Hepatic stellate cell (primary cell): ENCODE measurements around the gene PRSS12.
A peak's percentile ranks its signal among the peaks of the same experiment; 100 is the strongest.
"Not testable (repeated sequence)": the region's sequence is repeated elsewhere in the genome, so short reads cannot be mapped to it uniquely, and the experiment has no call there.

ENCODE experiments used
- DNase-seq: peaks from one replicate; pipeline ENCODE4 v3.0.0; 2011; ENCODE audit warnings: low spot score

Gene PRSS12

DNA sequence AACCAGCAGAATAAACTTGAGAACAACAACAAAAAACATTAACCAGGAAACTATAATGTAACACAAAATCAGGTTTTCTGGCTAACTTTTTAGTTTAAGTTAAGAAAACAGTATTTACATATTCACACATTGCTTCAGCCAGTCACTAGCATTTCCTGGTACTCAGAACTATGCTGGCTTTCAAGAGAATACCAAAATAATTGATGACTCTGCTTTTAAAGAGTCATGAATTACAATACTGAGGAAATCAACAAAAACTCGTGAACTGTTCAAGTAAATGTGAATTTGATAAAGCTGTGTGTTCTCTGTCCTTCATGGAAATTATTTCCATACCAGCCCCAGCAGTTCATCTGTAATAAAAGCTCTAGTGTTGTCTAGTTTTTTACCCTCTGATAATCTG lies 27.4 kb downstream of the PRSS12 start:
- DNase-seq, result no peak

DNA sequence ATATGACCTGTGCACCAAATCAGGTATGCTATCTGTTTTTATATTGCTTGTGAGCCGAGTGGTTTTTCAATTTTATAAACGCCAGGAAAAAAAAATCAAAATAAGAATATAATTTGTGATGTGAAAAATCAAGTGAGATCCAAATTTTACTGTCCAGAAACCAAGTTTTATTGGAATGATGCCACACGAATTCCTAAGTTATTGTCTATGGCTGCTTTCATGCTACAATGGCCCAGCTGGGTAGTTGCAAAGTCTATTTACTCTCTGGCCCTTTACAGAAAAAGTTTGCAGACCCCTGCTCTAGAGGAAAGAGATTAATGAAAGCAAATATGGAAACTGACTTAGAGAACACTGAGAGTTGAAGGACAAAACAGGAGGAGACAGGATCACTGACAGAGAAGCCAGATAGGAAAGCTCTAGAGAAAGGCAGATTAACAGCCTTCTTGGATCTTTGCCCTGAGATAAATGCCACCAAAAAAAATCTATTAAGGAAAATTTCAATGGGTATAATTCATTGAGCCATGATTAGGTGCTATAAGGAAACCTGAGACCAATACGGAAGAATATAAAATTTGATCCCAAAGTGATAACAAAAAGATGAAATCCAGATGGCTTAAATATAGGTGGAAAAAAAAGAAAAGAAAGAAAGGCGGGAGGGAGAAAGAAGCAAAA lies 29.8 kb downstream of the PRSS12 start:
- no peak for DNase-seq

- DNase-seq, result no peak
Measured at GRCh38 chr4:118318931-118319330, 33.9 kb downstream of the PRSS12 start.

- DNase-seq, result no peak
Measured at GRCh38 chr4:118317691-118318090, 35.1 kb downstream of the PRSS12 start.

DNA sequence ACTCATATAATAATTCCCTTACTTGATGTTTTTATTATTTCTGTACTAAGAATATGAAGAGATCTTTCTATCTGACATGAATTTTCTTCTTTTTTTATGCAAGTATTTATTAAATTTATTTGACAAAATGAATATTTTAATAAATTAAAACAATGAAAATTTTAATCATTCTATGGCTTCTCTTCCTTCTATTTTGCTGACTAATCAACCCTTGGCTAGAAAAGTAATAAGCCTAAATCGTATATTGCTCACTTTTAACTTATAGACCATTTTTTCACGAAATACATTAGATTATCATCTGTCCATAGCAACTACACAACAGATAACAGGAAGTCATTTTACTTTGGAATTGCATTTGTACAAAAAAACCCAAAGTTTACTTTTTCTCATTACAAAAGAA lies 38.6 kb downstream of the PRSS12 start:
- no peak for DNase-seq

DNA sequence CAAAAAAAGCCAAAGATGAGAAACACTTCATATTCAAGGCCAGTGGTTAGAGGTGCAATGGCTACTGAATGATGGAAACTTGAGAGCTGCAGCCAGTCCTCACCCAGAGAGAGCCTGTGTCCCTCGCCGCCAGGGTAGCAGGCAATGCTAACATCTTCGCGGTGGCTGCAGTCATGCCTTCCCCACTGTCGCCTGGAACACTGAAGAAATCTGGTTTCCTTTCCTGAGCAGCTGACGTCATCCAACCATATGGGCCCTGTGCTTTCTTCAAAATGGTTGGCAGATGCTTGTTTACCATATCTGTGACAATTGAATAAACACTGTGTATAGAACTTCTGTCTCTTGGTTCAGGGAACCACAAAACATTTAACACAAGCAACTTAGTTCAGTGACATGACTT lies 39.7 kb downstream of the PRSS12 start:
- no peak for DNase-seq

DNA sequence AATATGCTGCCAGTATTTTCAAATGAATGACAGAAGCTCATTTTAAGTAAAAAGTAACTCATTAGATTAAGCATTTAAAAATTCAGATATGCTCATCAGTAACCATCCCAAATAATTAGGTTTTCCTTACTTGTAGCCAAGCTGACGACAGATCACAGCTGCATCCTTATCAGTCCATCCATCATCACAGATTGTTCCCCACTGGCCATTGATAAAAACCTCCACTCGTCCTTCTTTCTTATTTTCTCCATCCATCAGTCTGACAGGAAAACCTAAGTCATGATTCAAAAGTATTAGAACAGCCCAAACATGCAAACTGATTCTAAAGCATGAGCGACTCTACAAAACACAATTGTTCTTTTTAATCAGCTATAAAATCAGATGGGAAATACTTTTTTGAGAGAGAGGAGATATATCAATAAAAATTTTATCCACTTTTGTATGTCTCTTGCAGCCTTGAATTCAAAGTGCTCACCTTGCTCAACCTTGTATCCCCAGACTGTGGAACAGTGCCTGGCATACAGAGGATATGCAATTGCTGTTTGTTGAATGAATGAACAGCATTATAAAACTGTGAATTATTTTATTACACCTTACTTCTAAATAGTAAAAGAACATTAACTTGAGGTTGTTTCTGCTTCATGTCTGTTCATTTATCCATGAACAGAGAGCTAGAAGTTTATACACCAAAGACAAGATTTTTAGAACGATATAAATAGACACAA lies 44.3 kb downstream of the PRSS12 start:
- no peak for DNase-seq

DNA sequence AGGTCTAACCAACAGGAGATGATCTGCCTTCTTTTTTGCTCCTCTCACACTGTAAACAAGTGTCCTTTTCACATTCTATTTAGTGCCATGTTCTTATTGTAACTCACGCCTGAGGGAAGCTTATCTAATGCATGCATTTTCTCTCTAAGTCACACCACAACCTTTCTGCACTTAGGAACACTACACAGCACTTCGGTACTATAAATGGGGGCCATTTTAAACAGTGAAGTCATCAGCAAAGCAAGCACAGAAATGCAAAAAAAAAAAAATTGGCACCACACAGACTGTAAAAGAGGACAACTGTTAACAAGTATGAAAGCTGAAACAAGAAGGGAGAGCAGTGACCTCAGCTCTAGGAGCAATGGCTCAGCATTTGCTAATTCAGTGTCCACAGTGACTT lies 45.2 kb downstream of the PRSS12 start:
- no peak for DNase-seq

DNA sequence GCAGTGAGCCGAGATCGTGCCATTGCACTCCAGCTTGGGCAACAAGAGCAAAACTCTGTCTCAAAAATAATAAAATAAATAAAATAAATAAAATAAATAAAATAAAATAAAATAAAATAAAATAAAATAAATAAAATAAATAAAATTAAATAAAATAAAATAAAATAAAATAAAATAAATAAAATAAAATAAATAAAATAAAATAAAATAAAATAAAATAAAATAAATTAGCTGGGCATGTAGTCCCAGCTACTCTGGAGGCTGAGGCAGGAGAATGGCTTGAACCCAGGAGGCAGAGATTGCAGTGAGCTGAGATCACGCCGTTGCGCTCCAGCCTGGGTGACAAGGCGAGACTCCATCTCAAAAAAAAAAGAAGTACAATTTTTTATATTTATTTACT lies 53.2 kb downstream of the PRSS12 start:
- DNase-seq, result not testable (repeated sequence)

GRCh38 chr4:118296729-118297128 lies 56.1 kb downstream of the PRSS12 start:
- DNase-seq, result no peak

GRCh38 chr4:118290951-118291350 lies 61.9 kb downstream of the PRSS12 start:
- no peak for DNase-seq

DNA sequence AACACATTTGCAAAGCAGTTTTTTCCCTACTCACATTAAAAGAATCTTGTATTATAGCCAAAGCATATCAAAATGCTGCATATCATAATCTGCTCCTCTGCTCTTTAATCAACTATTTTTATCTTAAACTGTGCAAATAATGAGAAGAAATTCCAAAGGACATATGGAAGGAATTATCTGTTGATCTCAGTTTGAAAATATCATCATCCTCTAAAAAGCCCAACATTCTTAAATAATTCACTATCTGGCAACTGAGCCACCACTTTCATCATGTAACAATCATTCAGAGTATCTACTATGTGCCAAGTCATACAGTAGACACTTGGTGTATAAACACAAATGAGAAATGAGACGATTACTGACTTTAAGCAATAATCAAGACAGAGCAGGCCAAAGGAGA lies 63.0 kb downstream of the PRSS12 start:
- no peak for DNase-seq

DNA sequence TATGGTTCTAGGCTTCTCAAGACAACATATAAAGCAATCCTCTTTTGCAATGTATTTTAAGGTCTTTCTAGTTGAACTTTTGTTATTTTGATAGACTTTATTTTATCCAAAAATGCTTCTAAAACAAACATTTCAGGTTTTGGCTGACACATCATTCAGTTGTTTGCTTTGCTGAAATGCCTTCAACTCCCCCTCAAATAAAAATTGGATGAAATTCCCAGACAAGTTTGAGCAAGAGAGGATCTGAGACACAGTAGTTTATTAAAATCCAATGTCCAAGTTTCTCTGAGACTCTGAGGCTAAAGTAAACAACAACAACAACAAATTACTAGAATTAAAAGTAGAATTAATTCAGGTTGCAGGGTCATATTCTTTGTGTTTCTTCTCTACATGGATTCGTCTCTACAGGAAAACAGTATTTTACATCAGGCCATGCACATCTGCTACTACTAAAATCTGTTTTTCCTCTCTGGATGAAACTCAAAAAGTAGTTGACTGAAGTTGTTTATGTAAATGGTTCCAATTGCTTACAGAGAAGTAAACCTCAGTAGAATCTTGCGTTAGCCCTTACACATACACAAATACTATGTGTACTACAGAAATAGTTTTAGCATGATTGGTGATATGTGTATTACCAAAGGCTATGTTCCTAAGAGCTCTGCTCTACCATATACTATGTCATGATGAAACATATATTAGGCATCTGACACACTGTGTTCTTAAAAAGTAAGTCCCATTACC lies 64.9 kb downstream of the PRSS12 start:
- no peak for DNase-seq

DNA sequence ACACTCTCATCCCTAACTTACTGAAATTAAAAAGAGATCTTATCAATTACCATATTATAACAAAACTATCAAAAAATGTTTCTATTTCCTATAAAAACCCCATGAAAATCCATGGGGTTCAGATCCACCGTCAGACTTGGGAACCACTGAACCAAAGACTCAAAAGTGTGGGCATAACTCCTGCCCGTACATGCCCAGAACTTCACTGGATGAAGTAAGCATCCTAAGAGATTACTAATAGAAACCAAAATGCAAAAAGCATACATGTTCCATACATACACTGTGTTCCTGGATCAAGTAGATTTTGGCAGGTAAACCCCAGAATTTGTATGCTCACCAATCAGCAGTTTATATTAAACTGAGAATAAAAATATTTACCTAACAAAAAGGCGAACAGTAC lies 66.1 kb downstream of the PRSS12 start:
- DNase-seq, result no peak

- DNase-seq, result no peak
Measured at GRCh38 chr4:118285931-118286330, 66.9 kb downstream of the PRSS12 start.

DNA sequence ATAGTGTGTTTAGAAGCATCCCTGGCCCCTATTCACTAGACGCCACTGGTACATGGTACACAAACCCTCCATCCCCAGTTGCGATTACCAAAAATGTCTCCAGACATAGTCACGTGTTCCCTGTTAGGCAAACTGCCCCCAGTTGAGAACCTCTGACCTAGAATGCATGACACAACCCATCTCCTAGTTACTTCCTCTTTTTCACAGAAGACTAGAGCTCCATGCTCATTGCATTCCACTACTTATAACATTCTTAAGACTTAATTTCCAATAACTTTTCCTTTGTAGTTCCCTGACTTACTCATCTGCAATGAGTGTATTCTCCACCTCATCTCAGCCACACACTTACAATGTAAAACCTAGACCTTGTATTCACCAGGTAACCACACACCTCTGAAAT lies 68.6 kb downstream of the PRSS12 start:
- no peak for DNase-seq

- peak; percentile 27 for DNase-seq
Measured at GRCh38 chr4:118282692-118283091, 70.1 kb downstream of the PRSS12 start.

GRCh38 chr4:118281611-118282442 lies 71.0 kb downstream of the PRSS12 start:
- no peak for DNase-seq

- peak; percentile 26 for DNase-seq
Measured at GRCh38 chr4:118280501-118281218, 72.1 kb downstream of the PRSS12 start.

GRCh38 chr4:118279920-118280432 lies 72.8 kb downstream of the PRSS12 start:
- no peak for DNase-seq

GRCh38 chr4:118279328-118279727 lies 73.5 kb downstream of the PRSS12 start:
- DNase-seq, result no peak
